GM19395 (cell line): ENCODE results near the gene CEBPB.
"Not testable (repeated sequence)": the region's sequence is repeated elsewhere in the genome, so short reads cannot be mapped to it uniquely, and the experiment has no call there.

Experiments
- ATAC-seq: cut with Tn5 transposase; IDR thresholded peaks from one replicate; pipeline ENCODE4 v1.9.1; 2021; ENCODE audit warnings: mild to moderate bottlenecking, moderate library complexity; ENCODE audit not compliant: unreplicated experiment

Gene CEBPB

DNA sequence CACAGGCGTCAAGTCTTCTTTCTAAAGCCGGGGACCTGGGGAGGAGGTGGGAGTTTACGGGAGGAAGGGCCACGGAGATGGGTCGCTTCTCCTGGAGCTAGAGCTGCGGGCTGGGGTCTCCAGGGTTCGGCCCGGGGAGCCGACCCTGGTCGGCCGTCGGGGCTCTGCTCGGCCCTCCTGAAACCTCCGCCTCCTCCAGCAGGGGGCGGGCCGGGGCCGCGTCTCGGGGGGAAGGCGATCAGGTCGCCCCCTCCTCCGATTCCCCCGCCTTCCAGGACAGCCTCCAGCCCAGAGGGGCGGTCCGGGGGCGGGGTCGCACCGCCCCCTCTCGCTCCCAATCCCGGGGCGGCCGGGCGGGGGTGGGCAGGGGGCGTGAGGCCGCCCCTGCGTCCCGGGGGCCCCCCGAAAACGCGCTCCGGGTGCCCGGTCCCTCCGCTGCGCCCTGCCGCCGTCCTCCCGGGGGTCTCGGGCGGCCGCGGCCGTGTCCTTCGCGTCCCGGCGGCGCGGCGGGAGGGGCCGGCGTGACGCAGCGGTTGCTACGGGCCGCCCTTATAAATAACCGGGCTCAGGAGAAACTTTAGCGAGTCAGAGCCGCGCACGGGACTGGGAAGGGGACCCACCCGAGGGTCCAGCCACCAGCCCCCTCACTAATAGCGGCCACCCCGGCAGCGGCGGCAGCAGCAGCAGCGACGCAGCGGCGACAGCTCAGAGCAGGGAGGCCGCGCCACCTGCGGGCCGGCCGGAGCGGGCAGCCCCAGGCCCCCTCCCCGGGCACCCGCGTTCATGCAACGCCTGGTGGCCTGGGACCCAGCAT is at the start of gene CEBPB:
Gene CEBPB (plus strand): TSS at position 580 of the 814 bp plus-strand sequence. CDS start 204 bp downstream, at position 784.
- ATAC-seq: peak; percentile 38

DNA sequence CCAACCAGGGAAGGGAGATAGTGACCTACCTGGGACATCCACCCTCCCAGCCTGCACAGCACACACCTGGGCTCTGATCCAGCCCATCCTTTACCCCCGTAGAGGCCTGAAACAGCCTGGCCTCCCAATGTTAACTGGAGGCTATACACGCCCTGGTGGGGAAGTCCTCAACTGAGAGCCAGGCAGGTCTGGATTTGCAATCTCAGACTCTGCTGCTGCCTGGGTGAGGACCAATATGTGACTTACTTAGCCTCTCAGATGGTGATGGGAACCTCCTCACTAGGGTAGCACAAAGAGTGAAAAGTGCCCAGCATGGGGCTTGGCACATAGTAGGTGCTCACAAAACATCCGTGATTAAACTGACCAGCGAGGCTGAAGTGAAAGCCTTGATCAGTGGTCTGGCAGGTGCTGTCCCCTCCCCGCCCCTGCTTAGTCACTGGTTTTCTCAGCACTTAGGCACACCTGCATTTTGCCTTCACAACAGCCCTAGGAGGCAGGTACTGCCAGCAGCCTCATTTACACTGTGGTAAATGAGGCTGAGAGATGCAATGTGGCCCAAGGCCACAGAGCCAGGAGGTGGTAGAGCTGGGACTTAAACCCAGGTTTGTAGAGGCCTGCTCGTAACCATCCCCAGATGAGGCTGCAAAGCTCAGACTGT is 49.5 kb upstream of the CEBPB start:
- no peak for ATAC-seq

DNA sequence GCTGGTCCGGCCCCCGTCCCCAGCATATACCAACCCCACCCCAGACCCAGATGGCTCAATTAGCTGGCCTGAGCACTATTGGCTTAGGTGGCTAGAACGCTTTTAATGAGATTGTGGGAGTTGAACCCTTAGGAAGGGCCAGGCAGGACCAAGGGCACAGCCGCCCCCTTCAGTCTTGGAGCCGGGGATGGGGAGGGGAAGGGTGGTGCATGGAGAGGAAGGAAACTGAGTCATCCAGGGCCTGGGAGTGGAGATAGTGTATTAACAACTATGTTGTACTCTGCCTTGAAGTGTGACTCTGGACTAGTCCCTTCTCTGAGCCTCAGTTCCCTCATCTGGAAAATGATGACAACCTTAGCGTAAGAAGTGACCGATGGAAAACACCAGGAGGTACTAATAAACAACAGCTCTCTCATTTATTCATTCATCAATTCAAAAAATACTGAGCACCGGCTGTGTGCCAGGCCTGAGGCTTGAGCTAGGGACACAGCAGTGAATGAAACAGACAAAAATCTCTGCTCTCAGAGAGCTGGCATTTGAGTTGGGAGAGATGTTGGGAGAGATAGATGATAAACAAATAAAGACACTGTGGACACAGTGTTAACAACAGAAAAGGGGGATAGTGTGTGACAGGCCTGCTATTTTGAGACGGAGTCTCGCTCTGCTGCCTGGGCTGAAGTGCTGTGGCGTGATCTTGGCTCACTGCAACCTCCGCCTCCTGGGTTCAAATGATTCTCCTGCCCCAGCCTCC is 48.6 kb upstream of the CEBPB start:
- ATAC-seq: no peak

- no peak for ATAC-seq
Measured at GRCh38 chr20:50142812-50143211, 47.8 kb upstream of the CEBPB start.

- ATAC-seq: no peak
Measured at GRCh38 chr20:50144362-50144761, 46.3 kb upstream of the CEBPB start.

- no peak for ATAC-seq
Measured at GRCh38 chr20:50145566-50145965, 45.1 kb upstream of the CEBPB start.

DNA sequence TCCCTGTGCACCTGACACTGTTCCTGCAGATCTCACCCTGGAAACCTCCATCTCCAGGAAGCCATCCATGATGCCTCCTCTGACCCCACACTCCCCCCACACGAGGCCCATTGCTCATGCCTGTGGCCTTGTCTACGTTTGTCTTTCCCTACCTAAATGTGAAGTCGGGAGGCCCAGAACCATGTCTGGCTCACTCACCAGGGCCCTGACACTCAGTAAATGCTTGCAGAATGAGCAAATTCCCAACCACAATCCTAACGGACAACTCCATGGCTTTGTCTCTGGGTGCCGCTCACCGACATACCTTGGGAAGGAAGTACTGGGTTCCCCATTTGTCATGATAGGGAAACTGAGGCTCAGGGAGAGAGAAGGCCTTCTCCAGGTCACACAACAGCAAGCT is 44.4 kb upstream of the CEBPB start:
- ATAC-seq: no peak

DNA sequence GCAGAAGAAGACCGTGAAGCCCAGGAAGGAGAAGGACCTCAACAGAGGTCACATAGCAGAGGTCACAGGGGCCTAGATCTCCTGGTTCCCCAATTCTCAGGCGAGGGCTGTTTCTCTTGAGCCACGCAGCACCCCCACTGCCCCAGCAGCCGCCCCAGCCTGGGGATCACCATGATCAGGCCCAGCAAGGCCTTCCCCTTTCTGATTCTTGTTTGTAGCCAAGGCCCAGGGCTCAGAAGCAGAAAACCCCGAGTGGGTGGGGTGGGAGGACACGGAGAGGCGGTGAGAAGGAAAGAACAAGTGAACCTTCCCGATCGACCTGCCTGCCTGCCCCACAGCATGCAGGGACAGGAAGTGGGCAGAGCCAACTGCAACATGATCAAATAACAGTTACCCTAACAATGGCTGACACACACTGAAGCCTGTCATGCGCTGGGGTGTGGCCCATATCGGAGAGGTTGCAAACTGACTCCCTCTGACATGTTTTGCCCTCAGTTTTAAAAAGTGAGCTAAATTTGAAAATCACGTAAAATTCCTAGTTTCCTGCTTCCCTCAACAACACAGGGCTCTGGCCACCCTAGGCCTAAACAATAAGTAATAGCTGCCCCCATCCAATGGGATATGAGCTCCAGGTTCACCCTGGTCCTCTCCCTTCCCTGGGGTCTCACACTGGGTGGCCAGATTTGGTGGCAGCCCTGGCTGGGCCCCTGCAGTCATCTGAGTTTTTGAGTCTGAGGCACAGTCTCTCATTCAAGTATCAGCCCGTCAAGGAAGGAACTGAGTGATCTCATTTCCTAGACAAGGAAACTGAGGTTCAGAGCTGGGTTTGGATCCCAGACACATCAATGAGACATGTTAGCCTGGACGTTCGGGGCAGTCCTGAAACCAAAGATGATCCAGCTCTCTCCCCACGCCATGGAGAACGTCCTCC is 43.6 kb upstream of the CEBPB start:
- ATAC-seq: peak; percentile 73

GRCh38 chr20:50149481-50150254 is 41.0 kb upstream of the CEBPB start:
- no peak for ATAC-seq

GRCh38 chr20:50151034-50151743 is 39.4 kb upstream of the CEBPB start:
- no peak for ATAC-seq

- ATAC-seq: no peak
Measured at GRCh38 chr20:50152394-50153152, 38.1 kb upstream of the CEBPB start.

- peak; percentile 32 for ATAC-seq
Measured at GRCh38 chr20:50153153-50153499, 37.5 kb upstream of the CEBPB start.

DNA sequence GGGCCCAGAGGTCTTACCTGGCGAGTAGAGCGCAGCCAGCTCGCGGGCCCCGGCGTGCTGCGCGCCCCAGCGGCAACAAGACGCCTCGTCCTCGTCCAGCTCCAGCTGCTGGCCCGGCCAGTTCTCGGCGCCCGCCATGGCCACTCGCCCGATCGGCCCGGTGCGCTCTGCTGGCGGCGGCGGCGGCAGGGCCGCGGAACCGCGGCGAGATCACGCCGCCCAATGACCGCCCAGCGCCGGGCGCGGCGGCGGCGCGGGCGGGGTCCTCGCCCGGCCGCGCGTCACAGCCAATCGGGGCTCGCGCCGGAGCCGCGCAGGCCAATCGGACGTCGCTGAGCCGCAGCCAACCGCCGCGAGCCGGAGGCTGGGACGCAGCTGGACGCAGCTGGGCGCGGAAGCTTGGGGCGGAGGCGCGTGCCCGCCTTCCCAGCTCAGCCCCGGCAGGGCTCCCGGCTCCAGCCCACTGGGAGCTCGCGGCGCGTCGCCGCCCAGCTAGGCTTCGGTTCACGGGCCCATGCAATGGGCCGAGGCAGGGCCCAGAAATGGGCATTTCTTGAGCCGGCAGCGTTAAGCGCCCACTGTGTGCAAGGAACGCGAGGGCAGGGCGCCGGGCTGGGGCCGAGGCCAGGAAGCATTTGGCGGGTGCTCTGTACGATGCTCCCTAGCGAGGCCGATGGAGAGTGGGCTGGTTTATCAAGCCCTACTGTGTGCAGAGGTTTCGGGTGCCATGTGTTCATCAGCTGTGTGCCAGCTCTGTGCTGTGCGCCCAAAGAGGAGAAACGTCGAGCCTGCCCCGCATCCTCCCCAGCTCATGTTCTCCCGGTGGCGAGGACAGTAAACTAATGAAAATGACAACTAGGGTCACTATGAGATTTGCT is 36.9 kb upstream of the CEBPB start, which contains the start of gene PEDS1:
Gene PEDS1 (minus strand): TSS at position 224 of the 878 bp plus-strand sequence. CDS start 86 bp downstream, at position 138.
- peak; percentile 86 for ATAC-seq

- ATAC-seq: not testable (repeated sequence)
Measured at GRCh38 chr20:50161494-50161893, 29.1 kb upstream of the CEBPB start.

GRCh38 chr20:50163570-50164317 is 26.9 kb upstream of the CEBPB start:
- no peak for ATAC-seq

DNA sequence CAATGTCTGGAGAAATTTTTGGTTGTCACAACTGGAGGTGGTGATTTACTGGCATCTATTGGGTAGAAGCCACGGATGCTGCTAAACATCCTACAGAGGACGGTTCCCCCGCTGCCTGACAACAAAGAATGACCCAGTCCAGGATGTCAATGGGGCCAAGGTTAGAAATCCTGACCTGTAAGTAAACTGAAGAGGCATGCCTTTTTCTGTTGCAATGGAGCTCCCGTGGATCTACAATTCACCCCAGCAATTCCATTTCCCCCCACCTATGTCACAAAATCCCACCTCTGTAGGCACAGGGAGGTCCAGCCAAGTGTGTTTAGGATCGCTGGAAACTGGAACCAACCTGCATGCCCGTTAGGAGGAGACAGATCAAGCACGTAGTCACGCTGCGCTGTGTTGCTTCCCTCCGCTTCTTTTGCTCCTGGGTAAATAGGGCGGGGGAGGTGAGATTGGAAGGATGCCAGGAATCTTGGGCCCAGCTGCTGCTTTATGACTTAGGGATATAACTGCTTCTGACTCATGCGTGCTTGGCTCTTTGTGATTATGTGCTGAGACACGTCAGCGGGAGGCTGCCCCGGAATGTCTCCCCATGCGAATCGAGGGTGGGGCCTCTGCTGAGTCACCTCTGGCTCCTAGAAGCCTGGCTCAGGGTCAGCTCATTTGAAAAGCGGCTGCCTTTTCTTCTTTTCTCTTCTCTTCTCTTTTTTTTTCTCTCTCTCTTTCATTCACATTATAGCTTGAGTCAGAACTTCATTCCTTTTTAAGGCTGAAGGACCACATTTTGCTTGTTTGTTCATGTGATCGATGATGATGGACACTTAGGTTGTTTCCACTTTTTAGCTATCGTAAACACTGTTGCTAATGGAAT is 24.7 kb upstream of the CEBPB start:
- peak; percentile 93 for ATAC-seq
